ENCODE results near the gene TARBP2.

DNA sequence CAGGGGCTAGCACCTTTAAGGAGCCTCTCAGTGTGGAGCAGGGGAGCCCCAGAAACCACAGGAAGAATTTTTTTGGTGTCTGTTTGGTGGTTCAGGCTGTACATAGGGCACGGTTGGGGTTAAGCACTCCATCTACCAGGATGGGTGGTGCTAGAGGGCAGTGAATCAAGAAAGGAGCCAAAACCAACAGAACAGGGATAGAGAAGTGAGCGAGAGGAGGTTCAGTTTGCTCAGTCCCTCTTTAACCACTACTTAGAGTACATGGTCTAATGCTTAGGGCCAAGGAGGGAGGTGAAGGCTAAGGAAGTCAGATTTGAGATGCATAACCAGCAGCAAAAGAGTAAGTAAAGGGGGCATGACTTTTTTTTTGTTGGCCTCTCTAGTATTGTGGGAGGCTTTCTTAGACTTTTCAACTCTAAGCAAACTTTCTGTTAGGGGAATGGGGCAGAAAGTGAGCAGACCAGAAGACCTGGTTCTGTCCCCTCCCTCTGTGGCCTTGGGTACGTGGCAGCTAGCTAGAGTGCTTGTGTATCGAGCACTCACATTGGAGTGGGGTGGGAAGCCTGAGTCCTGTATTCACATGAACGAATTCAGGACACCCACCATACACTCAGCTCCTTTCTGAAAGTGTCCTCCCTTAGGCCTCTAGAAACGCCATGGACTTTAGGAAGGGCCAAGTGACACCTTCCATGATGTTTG is 12.8 kb downstream of the TARBP2 start:
- no peak for TF ChIP-seq YY1 (IDR thresholded peaks at IDR 0.05)
- TF ChIP-seq, protein P1, sequence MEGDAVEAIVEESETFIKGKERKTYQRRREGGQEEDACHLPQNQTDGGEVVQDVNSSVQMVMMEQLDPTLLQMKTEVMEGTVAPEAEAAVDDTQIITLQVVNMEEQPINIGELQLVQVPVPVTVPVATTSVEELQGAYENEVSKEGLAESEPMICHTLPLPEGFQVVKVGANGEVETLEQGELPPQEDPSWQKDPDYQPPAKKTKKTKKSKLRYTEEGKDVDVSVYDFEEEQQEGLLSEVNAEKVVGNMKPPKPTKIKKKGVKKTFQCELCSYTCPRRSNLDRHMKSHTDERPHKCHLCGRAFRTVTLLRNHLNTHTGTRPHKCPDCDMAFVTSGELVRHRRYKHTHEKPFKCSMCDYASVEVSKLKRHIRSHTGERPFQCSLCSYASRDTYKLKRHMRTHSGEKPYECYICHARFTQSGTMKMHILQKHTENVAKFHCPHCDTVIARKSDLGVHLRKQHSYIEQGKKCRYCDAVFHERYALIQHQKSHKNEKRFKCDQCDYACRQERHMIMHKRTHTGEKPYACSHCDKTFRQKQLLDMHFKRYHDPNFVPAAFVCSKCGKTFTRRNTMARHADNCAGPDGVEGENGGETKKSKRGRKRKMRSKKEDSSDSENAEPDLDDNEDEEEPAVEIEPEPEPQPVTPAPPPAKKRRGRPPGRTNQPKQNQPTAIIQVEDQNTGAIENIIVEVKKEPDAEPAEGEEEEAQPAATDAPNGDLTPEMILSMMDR (IDR thresholded peaks at IDR 0.05; ENCODE audit: low read depth, low read length, missing input control), result no peak
- no peak for TF ChIP-seq SP1 (IDR thresholded peaks at IDR 0.05)

Measured in liver (tissue), 3 donors.